ENCODE measurements around the gene DVL2.

GRCh38 chr17:7205561-7205960, 28.8 kb downstream of the DVL2 start:
- TF ChIP-seq POLR2A (IDR thresholded peaks at IDR 0.05) (no peak), CTCF (IDR thresholded peaks at IDR 0.05) (no peak)
